Neural cell (in vitro differentiated cells): ENCODE results near the gene SLC7A6. TPM values are rescaled to one million over a fixed set of nuclear protein-coding genes. Genes with fewer than 3 reads are reported as not detected.

ENCODE experiments used
- H2AFZ ChIP-seq: fragments of 200-600, 300-800 bp; sonication (generic), shearing (Covaris generic); 2 replicates; pipeline ENCODE4 v1.6.0; 2014; ENCODE audit warnings: low read depth, mild to moderate bottlenecking, antibody characterized with exemption, low read length, moderate library complexity
- H3F3A ChIP-seq: fragments of 200-600 bp; shearing (Covaris generic); 2 replicates; pipeline ENCODE4 v1.6.1; 2016; ENCODE audit warnings: mild to moderate bottlenecking, moderate library complexity, mixed read lengths, antibody characterized with exemption, low read length; ENCODE audit not compliant: insufficient read depth, poor library complexity, severe bottlenecking
- H3K27ac ChIP-seq: fragments of 200-600, 300-800 bp; sonication (generic), shearing (Covaris generic); 2 replicates; pipeline ENCODE4 v1.5.1; 2014; ENCODE audit warnings: mild to moderate bottlenecking, low read length, moderate library complexity
- H3K27me3 ChIP-seq: fragments of 300-800, 200-600 bp; sonication (generic), shearing (Covaris generic); 2 replicates; pipeline ENCODE4 v1.6.0; 2014; ENCODE audit warnings: mild to moderate bottlenecking, low read depth, low read length, moderate library complexity; ENCODE audit not compliant: insufficient read depth
- H3K36me3 ChIP-seq: fragments of 300-800, 200-600 bp; sonication (generic), shearing (Covaris generic); 2 replicates; pipeline ENCODE4 v1.5.1; 2014; ENCODE audit warnings: mild to moderate bottlenecking, antibody characterized with exemption, low read length, moderate library complexity; ENCODE audit not compliant: insufficient read depth
- H3K4me2 ChIP-seq: fragments of 300-800, 200-600 bp; sonication (generic), shearing (Covaris generic); 2 replicates; pipeline ENCODE4 v1.6.0; 2014; ENCODE audit warnings: mild to moderate bottlenecking, low read length
- H3K4me3 ChIP-seq: fragments of 300-800, 200-600 bp; sonication (generic), shearing (Covaris generic); 2 replicates; pipeline ENCODE4 v1.5.1; 2014; ENCODE audit warnings: mild to moderate bottlenecking, low read length, moderate library complexity
- H3K79me2 ChIP-seq: fragments of 200-600 bp; shearing (Covaris generic); replicated peaks from 2 replicates; pipeline ENCODE4 v1.6.0; 2014; ENCODE audit warnings: mild to moderate bottlenecking, low read length, moderate library complexity; ENCODE audit not compliant: insufficient read depth
- H3K9ac ChIP-seq: fragments of 300-800, 200-600 bp; sonication (generic), shearing (Covaris generic); 2 replicates; pipeline ENCODE4 v1.6.1; 2016; ENCODE audit warnings: mild to moderate bottlenecking, low read length, mixed read lengths
- H3K9me2 ChIP-seq: fragments of 200-600 bp; shearing (Covaris generic); 2 replicates; pipeline ENCODE4 v1.6.1; 2016; ENCODE audit warnings: mild to moderate bottlenecking, low read length, mixed read lengths; ENCODE audit not compliant: insufficient read depth
- H3K9me3 ChIP-seq: fragments of 200-600, 300-800 bp; sonication (generic), shearing (Covaris generic); 2 replicates; pipeline ENCODE4 v1.6.1; 2016; ENCODE audit warnings: mild to moderate bottlenecking, mixed run types, low read length, moderate library complexity, mixed read lengths
- H4K20me1 ChIP-seq: fragments of 200-600 bp; shearing (Covaris generic); 2 replicates; pipeline ENCODE4 v1.6.1; 2016; ENCODE audit warnings: mild to moderate bottlenecking, mixed run types; ENCODE audit not compliant: insufficient read depth
- CTCF ChIP-seq: fragments of 450-650 bp; IDR thresholded peaks from 2 replicates; pipeline ENCODE4 v1.5.1; 2014; ENCODE audit warnings: antibody characterized with exemption, mild to moderate bottlenecking, moderate library complexity; ENCODE audit not compliant: poor library complexity, severe bottlenecking
- EP300 ChIP-seq: fragments of 450-650 bp; conservative IDR thresholded peaks from 2 replicates; pipeline ENCODE4 v1.6.1; 2014; ENCODE audit warnings: antibody characterized with exemption, mild to moderate bottlenecking, moderate library complexity; ENCODE audit not compliant: poor library complexity, severe bottlenecking
- EZH2 ChIP-seq: fragments of 200-600, 300-800 bp; shearing (Covaris generic), sonication (generic); IDR thresholded peaks from 2 replicates; pipeline ENCODE4 v1.6.1; 2014; ENCODE audit warnings: antibody characterized with exemption, low read length, borderline replicate concordance, mild to moderate bottlenecking; ENCODE audit not compliant: insufficient read depth, poor library complexity, severe bottlenecking
- MXI1 ChIP-seq: fragments of 450-650 bp; conservative IDR thresholded peaks from 2 replicates; pipeline ENCODE4 v1.6.1; 2014; ENCODE audit warnings: antibody characterized with exemption, mild to moderate bottlenecking; ENCODE audit not compliant: poor library complexity, severe bottlenecking
- POLR2AphosphoS5 ChIP-seq: IDR thresholded peaks from 2 replicates; pipeline ENCODE4 v1.6.1; 2012
- RAD21 ChIP-seq: fragments of 450-650 bp; conservative IDR thresholded peaks from 2 replicates; pipeline ENCODE4 v1.6.1; 2014; ENCODE audit warnings: antibody characterized with exemption, mild to moderate bottlenecking, moderate library complexity
- REST ChIP-seq: IDR thresholded peaks from 2 replicates; pipeline ENCODE4 v1.6.1; 2012; ENCODE audit warnings: borderline replicate concordance
- SMC3 ChIP-seq: fragments of 450-650 bp; conservative IDR thresholded peaks from 2 replicates; pipeline ENCODE4 v1.6.1; 2014; ENCODE audit warnings: antibody characterized with exemption, mild to moderate bottlenecking, moderate library complexity; ENCODE audit not compliant: poor library complexity
- TAF1 ChIP-seq: IDR thresholded peaks from 2 replicates; pipeline ENCODE4 v1.6.1; 2012; ENCODE audit warnings: low read depth
- polyA plus RNA-seq: library from polyadenylated mRNA; depleted of rRNA; stranded (reverse); fragments of >200 nt; gene quantifications from 2 replicates; pipeline ENCODE4 v1.2.3, GENCODE V29; 2014

The SLC7A6 gene
- polyA plus RNA-seq, 1 donor from 2014 or later = 39.3 TPM

- Histone ChIP-seq H3K9me2 (no peaks in the 10 kb centered on the region), H3K27ac (no peak overlapping the region)
These were observed 36.3 kb upstream of the SLC7A6 start for GRCh38 chr16:68227850-68228553.

GRCh38 chr16:68228652-68229051 lies 35.7 kb upstream of the SLC7A6 start:
- Histone ChIP-seq H3K9me3 (no peaks in the 10 kb centered on the region), H3K4me3 (no peak overlapping the region), H3F3A (no peaks in the 10 kb centered on the region), H3K9me2 (no peaks in the 10 kb centered on the region), H3K27ac (no peak overlapping the region), H3K36me3 (no peaks in the 10 kb centered on the region), H2AFZ (no peak overlapping the region), H3K79me2 (no peaks in the 10 kb centered on the region), H3K4me2 (no peak overlapping the region), H4K20me1 (no peaks in the 10 kb centered on the region), H3K9ac (no peak overlapping the region), H3K27me3 (peaks cover 4% of the 10 kb centered on the region)
- TF ChIP-seq POLR2AphosphoS5 (no peak), CTCF (no peak), SMC3 (no peak), MXI1 (no peak), EP300 (no peak), EZH2 (no peak), RAD21 (no peak), TAF1 (no peak)

More at GRCh38 chr16:68227850-68228553, 36.3 kb upstream of the SLC7A6 start:
- no peaks in the 10 kb centered on the region for H3K79me2 ChIP-seq
- H3K4me3 ChIP-seq = no peak overlapping the region
- H3K27me3 ChIP-seq = no peaks in the 10 kb centered on the region
- no peaks in the 10 kb centered on the region for H3K9me3 ChIP-seq
- H3K36me3 ChIP-seq = no peaks in the 10 kb centered on the region
- H3F3A ChIP-seq = no peaks in the 10 kb centered on the region
- no peaks in the 10 kb centered on the region for H4K20me1 ChIP-seq
- no peak overlapping the region for H3K4me2 ChIP-seq
- no peak overlapping the region for H2AFZ ChIP-seq
- no peak overlapping the region for H3K9ac ChIP-seq
- no peak for TF ChIP-seq POLR2AphosphoS5
- TF ChIP-seq SMC3 = no peak
- no peak for TF ChIP-seq EZH2
- no peak for TF ChIP-seq REST
- no peak for TF ChIP-seq EP300
- no peak for TF ChIP-seq RAD21
- no peak for TF ChIP-seq TAF1
- TF ChIP-seq CTCF = no peak
- TF ChIP-seq MXI1 = no peak
